ENCODE measurements around the gene MYO5B. TPM values are rescaled to one million over a fixed set of nuclear protein-coding genes. Genes with fewer than 3 reads are reported as not detected.

The MYO5B gene
- total RNA-seq (2012; rRNA removed) (0.54 and 0.56 TPM in 2 replicates), polyA plus RNA-seq (2012; rRNA removed) (0.23 and 0.24 TPM in 2 replicates), Bru-seq, nascent RNA (percentile 12 among the genes with signal in this experiment), BruChase-seq, experiment 1, labeled RNA remaining after a 6-hour chase (percentile 14 among the genes with signal in this experiment), BruChase-seq, experiment 2, labeled RNA remaining after a 2-hour chase (percentile 13 among the genes with signal in this experiment)
- 0.05 and 0.14 TPM in 2 replicates for polyA plus RNA-seq (2012; cell fraction: cytosol; rRNA removed)
- 0.07 and 0.16 TPM in 2 replicates for polyA plus RNA-seq (2012; cell fraction: nucleus; rRNA removed; ENCODE audit: low replicate concordance)
- long read RNA-seq = 0 reads

DNA sequence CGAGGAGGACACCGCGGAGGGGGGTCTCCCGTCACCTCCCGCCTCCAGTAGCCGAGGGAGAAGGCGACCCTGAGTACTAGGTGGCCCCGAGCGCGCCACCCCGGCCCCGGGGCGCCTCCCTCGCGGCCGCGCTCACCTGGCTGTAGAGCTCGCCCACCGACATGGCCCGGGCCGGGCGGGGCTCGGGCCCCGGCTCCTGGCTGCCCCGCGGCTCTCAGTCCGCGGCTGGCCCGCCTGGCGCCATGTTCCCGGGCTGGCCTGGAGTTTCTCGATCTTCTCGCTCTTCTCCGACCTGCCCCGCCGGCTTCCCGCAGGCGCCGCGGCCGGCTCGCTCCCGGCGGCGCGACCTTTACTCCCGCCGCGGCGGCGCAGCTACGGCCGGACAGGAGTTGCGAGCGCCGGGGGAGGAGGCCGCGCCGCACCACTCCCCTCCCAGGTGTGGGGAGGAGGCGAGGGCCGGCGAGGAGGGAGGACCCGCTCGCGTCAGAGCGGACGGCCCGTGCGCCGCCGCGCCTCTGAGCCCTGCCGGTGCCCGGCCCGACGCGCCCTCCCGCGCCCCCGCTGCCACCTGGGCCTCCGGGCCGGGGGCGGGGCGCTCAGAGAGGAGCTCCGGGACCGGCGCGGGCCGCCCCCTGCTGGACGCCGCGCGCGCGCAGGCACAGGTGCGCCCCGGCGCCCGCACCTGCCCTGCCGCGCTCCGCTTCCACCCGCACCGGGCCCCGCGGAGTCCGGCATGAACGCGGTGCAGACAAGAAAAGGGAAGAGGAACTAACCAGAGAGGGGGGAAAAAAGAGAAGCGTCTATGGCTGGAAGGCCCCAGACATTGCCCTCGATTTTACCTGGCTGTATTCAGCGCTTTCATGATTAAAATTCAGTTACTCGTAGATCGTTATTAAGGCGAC lies at the start of gene MYO5B:
TSS of gene MYO5B (minus strand) at position 517 of the 902 bp plus-strand sequence. CDS start at position 163, 354 bp downstream.
- Histone ChIP-seq H3K27me3 (ENCODE audit: control insufficient read depth, insufficient read depth, low read length) (peaks cover 41% of the 10 kb centered on the region), H2AK5ac (ENCODE audit: low read depth, low read length) (no peak within 1 kb of the TSS), H3K4me1 (ENCODE audit: control insufficient read depth, insufficient read depth, low read length) (no peaks in the 10 kb centered on the region), H3K4me3 (ENCODE audit: insufficient read depth, low read depth, low read length) (no peak within 1 kb of the TSS), H3K9me1 (ENCODE audit: insufficient read depth, low read length) (no peaks in the 10 kb centered on the region), H3K9ac (ENCODE audit: low read depth, low read length) (no peak within 1 kb of the TSS), H3K18ac (ENCODE audit: low read depth, low read length) (no peak within 1 kb of the TSS), H3K36me3 (ENCODE audit: control insufficient read depth, insufficient read depth, low read length) (no peaks in the 10 kb centered on the region), H3K9me3 (ENCODE audit: control insufficient read depth, insufficient read depth, low read length) (no peaks in the 10 kb centered on the region; the same call in 1 of the 2 replicates), H2BK15ac (ENCODE audit: low read depth, low read length) (no peak within 1 kb of the TSS), H2BK20ac (ENCODE audit: low read depth, low read length) (no peak within 1 kb of the TSS), H3K14ac (replicated peaks; ENCODE audit: low read depth, low read length) (no peak within 1 kb of the TSS), H3K27ac (ENCODE audit: insufficient read depth, low read length) (no peak within 1 kb of the TSS), H4K8ac (ENCODE audit: low read depth in 2 of 2, low read length in 2 of 2) (no peak within 1 kb of the TSS), H3K4me2 (ENCODE audit: low read depth, low read length) (no peak within 1 kb of the TSS), H3K56ac (ENCODE audit: extremely low read depth, insufficient read depth, low read length) (no peak within 1 kb of the TSS), H4K5ac (ENCODE audit: low read depth, low read length) (no peak within 1 kb of the TSS), H3K79me1 (ENCODE audit: low read depth in 1 of 2, low read length in 2 of 2) (no peaks in the 10 kb centered on the region), H3K4ac (ENCODE audit: low read depth, low read length) (no peak within 1 kb of the TSS), H4K91ac (ENCODE audit: insufficient read depth, low read depth, low read length) (no peak within 1 kb of the TSS), H3K23ac (ENCODE audit: low read depth, low read length) (no peak within 1 kb of the TSS), H2BK120ac (ENCODE audit: low read depth, low read length) (no peak within 1 kb of the TSS), H4K20me1 (ENCODE audit: insufficient read depth, low read length) (no peaks in the 10 kb centered on the region), H2AFZ (replicated peaks; ENCODE audit: low read length, poor library complexity) (no peak within 1 kb of the TSS), H2BK5ac (ENCODE audit: low read depth, low read length, poor library complexity, severe bottlenecking) (no peak within 1 kb of the TSS), H2AK9ac (replicated peaks; ENCODE audit: low read depth, low read length, poor library complexity) (no peak within 1 kb of the TSS)
- intact Hi-C loops (cut with micrococcal nuclease) = no loop called here
- dilution Hi-C loops (cut with HindIII; ENCODE audit: low sequenced_read_pairs, unreplicated experiment) = no loop called here
- in situ Hi-C loops (cut with MboI; ENCODE audit: low sequenced_read_pairs) = loop anchor here (25.0 kb wide), 1 partner anchor 683 kb away; no protein-coding TSS in a partner anchor
- ChIA-PET POLR2A (ENCODE audit: unreplicated experiment) (no interaction called here), CTCF (interaction anchor here (0.6 kb wide), 1 partner anchor 10 kb away, joined by 3 read pairs; no protein-coding TSS in a partner anchor)
- 7% methylated on average over 21 of the region's 115 CpGs; no CpG with 5 or more reads in 1 of the 2 experiments for WGBS, 2 experiments (ENCODE audit: extremely low coverage in 2 of 2, insufficient read length in 1 of 2)
- no TSS peak for BruUV-seq (replicated peaks)
- DNase-seq (no peak), ATAC-seq (ENCODE audit: low read depth) (no peak; the same call in 1 of the 2 replicates)
- no peak for TF ChIP-seq POLR2A (IDR thresholded peaks at IDR 0.05; ENCODE audit: low read depth, low read length)
- TF ChIP-seq MAZ (IDR thresholded peaks at IDR 0.05; ENCODE audit: borderline replicate concordance, low read depth, low read length) = no peak
- TF ChIP-seq NFE2L2 (IDR thresholded peaks at IDR 0.05; ENCODE audit: low read depth, low read length) = no peak
- no peak for TF ChIP-seq CEBPB (IDR thresholded peaks at IDR 0.05; ENCODE audit: low read depth, low read length)
- TF ChIP-seq RFX5 (IDR thresholded peaks at IDR 0.05; ENCODE audit: low read depth, low read length) = no peak
- no peak for TF ChIP-seq MAFK (IDR thresholded peaks at IDR 0.05; ENCODE audit: low read depth, low read length)
- TF ChIP-seq SMC3 (IDR thresholded peaks at IDR 0.05; ENCODE audit: low read depth, low read length) = no peak
- TF ChIP-seq BHLHE40 (IDR thresholded peaks at IDR 0.05; ENCODE audit: low read depth, low read length) = no peak
- no peak for TF ChIP-seq CHD1 (IDR thresholded peaks at IDR 0.05; ENCODE audit: low read depth, low read length)
- TF ChIP-seq ELK1 (IDR thresholded peaks at IDR 0.05; ENCODE audit: borderline replicate concordance, low read depth, low read length) = no peak
- TF ChIP-seq, protein P1, sequence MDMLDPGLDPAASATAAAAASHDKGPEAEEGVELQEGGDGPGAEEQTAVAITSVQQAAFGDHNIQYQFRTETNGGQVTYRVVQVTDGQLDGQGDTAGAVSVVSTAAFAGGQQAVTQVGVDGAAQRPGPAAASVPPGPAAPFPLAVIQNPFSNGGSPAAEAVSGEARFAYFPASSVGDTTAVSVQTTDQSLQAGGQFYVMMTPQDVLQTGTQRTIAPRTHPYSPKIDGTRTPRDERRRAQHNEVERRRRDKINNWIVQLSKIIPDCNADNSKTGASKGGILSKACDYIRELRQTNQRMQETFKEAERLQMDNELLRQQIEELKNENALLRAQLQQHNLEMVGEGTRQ (IDR thresholded peaks at IDR 0.05; ENCODE audit: low read depth, low read length) = no peak
- TF ChIP-seq RCOR1 (IDR thresholded peaks at IDR 0.05; ENCODE audit: insufficient replicate concordance, low read length) = no peak
- no peak for TF ChIP-seq MXI1 (IDR thresholded peaks at IDR 0.05; ENCODE audit: borderline replicate concordance, low read depth, low read length)
- TF ChIP-seq FOS (IDR thresholded peaks at IDR 0.05; ENCODE audit: low read depth, low read length) = no peak

All from IMR-90 (cell line).